NCI-H2107 treated with DMSO at 0.1 percent for 48 hours (cell line): ENCODE measurements around the gene HAPLN3.
"Not testable (repeated sequence)": the region's sequence is repeated elsewhere in the genome, so short reads cannot be mapped to it uniquely, and the experiment has no call there.

Experiments used
- DNase-seq: peaks from one replicate; lab custom pipeline; 2025; ENCODE audit not compliant: unreplicated experiment; lab: John Stamatoyannopoulos, UW

Gene HAPLN3, protein sequence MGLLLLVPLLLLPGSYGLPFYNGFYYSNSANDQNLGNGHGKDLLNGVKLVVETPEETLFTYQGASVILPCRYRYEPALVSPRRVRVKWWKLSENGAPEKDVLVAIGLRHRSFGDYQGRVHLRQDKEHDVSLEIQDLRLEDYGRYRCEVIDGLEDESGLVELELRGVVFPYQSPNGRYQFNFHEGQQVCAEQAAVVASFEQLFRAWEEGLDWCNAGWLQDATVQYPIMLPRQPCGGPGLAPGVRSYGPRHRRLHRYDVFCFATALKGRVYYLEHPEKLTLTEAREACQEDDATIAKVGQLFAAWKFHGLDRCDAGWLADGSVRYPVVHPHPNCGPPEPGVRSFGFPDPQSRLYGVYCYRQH

DNA sequence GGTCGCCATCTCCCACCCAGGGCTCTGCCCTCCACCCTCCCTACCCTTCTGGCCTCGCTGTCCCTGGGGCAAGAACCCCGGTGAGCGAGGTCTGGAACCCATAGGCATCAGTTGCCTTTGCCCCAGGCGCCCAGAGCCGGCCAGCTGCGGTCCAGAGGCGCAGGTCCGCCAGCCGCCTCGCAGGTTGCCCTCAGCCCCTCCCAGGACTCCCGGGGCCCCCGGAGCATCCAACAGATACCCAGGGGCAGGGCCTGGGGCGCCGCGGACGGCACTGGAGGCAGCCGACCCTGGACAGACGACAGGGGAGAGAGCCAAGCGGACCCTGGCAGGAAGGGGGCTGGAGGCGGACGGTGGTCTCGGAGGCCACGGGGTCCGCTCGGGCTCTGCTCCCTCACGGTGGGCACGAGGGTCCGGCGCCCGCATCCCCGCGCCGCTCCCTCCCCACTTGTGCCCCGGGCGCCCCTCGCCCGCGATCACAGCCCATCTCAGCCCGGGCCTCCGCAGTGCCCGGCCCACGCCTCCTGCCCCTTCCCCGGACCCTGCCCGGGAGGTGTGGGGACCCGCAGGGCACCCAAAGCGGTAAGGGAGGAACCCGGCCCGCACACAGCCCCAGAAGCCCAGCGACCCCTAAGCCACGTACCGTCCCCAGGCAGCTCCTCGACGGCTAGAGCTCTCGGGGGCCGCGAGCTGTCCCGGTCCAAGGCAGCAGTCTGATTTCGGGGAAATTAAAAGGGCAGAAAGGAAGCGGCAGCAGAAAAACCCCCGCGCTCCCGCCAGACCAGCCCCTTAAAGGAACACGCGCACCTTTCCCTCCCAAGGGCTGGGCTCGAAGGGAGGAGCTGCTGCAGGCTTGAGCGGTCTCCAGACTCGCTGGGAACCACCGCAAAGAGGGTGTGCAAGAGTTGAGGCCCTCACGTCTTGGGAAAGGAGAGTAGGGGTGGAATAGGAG lies at the start of gene HAPLN3:
HAPLN3 (minus strand) TSS at position 726 of the 949 bp plus-strand sequence. CDS start 8,246 bp downstream, outside the sequence.
- no peak for DNase-seq

DNA sequence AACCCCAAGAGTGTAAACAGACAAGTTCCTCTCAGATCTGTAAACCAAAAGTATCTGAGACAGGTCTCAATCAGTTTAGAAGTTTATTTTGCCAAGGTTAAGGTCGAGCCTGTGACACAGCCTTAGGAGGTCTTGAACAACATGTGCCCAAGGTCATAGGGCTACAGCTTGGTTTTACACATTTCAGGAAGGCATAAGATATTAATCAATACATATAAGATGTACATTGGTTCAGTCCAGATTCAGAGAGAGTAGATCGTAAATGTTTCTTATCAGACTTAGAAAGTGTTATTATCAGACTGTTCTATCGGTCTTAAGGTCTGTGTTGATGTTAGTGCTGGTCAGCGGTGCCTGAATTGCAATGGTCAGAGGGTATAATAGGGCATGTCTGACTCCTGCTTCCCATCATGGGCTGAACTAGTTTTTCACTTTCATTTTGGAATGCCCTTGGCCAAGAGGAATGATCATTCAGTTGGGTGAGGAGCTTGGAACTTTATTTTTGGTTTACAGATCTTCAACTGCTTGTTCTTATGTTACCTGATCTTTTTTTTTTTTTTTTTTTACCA lies 44.8 kb upstream of the HAPLN3 start:
- no peak for DNase-seq

DNA sequence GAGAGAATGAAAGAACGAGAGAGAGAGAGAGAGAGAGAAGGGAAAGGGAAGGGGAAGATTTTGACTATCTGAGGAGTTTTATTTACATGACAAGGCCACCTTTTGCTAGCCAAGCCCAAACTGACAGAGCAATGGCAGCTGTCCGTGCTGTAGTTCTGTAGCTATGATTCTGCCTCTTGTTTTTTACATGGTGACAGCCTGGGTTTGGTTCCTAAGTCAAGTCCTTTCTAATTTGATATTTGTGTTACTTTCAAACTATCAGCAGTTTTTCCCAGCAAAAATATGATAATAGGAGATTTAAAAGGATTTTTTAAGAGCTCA lies 44.1 kb upstream of the HAPLN3 start:
- no peak for DNase-seq

DNA sequence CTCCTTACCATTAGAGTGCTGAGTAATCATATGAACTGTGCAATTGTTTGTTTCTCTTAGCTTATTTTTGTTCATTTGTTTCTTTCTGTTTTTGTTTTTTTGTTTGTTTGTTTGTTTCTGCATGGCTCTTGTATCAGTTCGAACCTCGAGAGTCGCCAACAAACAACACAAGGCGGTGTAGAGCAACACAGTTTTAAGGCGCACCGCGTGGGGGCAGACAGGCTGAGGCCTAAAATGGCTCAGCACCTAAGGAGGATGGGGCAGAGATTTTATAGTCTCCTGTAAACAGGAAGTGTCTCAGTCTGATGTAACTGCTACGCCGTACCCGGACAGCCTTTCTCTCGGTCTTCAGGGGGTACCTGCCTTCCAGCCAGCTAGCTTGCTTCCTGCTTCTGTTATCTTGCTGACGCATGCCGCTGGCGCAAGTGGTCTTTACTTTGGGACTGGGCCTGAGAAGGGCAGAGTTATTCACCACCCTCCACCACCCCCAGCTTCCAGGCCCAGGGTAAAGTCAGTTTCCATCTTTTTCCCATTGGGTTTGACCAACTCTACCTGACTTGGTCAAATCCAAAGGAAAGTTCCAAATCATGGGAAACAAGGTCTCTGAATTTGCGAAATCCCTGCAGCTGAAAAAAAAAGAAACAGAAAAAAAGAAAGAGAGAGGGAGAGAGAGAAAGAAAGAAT lies 43.6 kb upstream of the HAPLN3 start:
- DNase-seq = no peak

DNA sequence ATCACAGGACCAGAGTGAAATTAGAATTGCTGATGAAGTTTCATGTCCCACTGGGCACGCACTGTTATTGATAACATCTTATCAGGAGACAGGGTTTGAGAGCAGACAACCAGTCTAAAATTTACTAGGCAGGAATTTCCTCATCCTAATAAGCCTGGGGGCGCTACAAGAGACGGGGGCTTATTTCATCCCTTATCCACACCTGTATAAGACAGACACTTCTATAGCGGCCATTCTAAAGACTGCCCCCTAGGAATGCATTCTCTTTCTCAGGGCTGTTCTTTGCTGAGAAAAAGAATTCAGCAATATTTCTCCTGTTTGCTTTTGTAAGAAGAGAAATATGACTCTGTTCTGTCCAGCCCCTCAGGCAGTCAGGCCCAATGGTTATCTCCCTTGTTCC lies 39.1 kb upstream of the HAPLN3 start:
- DNase-seq = not testable (repeated sequence)

DNA sequence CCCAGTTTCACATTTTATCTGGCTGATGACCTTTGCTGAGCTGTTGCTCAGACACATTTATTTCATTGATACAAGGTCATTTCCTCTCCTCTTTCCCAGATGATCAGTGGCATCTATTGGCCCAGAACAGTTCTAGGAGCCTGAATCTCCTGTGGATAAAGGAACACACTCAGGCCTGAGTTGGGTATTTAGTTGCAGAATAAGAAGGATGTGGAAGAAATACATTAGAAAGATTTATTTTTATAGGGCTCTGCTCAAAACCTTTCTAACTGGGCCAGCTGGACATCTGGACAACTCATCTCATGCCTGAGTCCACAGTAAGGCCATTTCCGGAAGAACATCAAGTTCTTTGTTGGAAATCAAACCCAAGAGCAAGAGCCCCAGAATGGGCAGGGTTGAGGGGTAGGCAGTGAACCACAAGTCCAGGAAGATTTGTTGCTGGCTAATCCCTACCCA lies 37.6 kb upstream of the HAPLN3 start:
- DNase-seq = no peak

DNA sequence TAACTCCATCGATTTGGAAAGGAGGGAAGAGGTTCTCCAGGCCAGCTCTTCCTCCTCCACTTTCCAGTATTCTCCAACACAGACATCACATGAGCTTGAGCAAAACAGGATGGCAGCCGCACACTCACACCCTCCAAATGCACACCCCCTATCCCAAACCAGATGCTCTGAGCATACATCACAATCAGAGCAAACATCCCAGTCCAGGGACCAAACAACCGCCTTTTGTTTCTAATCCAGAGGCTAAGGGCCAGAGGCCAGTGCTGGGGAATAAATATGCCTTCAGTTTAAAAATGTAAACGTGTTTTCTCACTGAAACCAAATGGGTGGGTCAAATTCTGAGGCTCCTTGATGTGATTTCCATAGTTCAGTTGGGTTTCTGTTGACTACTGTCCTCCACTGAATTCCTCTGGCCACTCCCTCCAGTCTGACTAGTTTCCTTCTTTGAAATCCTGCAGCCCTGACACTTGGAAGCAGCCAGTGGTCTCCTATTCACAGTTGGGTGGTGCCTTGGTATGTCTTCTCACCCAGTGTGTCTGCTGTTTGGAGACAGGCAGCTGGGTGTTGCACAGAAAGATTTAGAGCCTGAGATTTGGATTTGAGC lies 37.0 kb upstream of the HAPLN3 start:
- DNase-seq = no peak

DNA sequence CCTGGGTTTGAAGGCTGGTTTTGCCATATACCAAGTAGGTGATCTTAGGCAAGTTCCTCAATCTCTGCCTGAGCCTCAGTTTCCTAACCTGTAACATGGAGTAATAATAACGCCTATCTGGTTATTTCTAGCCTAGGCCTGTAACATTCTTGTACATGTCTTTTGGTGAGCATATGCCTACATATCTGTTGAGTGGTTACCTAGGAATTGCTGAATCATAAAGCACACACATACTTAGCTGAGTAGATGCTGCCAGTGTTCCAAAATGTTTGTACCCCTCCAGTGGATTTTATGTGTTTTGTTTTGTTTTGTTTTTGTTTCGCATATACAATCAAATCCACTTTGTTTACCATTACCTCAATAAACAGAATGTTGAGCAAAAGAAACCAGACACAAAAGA lies 35.2 kb upstream of the HAPLN3 start:
- no peak for DNase-seq

DNA sequence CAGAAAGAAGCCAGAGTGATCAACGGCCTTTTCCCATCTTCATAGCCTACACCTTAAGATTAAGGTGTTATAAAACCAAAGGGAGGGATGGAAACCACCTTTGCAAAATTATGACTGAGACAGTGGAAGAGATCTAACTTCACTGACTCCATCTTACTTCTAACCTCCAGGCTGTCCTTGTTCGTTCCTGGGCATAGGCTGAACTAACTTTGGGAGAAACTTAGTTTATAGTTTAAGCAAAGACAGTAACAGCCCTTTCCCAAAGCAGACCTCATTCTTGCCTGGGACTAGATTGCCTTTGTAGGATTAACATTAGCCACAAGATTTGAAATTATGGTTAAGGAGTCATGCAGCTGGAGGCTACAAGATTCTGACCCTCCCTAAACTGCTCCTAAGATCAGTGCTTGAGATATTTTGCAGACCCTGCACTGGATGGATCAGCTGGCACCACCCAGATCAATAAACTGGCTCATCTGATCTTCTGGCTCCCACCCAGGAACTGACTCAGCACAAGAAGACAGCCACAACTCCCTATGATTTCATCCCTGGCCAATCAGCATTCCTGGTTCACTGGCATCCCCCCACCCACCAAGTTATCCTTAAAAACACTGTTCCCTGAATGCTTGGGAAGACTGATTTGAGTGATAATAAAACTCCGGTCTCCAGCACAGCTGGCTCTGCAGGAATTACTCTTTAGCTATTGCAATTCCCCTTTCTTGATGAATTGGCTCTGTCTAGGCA lies 34.2 kb upstream of the HAPLN3 start:
- not testable (repeated sequence) for DNase-seq

DNA sequence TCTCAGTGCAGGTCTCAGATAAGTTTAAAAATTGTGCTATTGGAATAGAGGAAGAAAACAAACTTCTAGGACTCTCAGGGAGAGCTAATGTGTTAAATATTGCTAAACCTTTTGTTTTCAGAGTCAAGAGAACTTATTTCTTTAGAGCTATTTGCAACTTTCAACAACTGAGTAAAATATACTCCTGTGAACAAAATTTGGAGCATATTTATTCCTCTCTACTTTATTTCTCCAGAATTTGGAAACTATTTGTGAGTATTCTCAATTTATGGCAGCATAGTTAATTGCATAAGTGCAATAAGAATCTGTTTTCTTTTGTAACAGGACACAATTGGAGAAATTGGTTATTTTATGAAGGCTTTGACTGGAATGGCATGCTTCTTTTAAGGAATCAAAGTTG lies 32.8 kb upstream of the HAPLN3 start:
- DNase-seq = not testable (repeated sequence)

DNA sequence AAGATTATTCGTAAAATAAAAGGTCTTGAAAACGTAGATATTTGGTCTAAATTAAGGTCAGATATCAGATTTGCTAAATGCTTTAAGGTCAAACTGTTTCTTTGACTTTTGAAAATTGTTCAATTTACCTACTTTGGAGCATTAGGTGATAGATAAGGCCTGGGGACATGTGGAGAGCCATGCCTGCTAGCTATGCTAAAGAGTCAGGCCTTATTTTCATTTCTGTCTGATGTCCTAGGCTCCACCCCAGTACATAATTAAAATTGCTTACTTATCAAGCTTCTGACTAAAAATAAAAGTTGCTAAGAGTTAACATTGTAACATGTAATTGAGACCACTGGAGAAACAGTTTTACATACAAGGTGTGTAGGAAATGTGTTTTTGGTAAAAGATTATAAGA lies 30.3 kb upstream of the HAPLN3 start:
- not testable (repeated sequence) for DNase-seq

DNA sequence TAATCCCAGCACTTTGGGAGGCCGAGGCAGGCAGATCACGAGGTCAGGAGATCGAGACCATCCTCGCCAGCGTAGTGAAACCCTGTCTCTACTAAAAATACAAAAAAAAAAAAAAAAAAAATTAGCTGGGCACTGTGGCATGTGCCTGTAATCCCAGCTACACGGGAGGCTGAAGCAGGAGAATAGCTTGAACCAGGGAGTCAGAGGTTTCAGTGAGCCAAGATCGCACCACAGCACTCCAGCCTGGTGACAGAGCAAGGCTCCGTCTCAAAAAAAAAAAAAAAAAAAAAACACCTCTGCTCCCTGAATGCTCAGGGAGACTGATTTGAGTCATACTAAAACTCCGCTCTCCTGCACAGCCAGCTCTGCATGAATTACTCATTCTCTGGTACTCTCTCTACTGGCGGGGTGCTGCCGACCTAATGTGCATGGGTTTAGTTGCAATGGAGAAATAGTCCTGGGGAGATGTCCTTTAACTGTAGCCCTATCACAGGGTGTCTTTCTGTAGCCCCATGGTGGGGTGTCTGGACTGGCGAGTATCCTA lies 25.6 kb upstream of the HAPLN3 start:
- not testable (repeated sequence) for DNase-seq

DNA sequence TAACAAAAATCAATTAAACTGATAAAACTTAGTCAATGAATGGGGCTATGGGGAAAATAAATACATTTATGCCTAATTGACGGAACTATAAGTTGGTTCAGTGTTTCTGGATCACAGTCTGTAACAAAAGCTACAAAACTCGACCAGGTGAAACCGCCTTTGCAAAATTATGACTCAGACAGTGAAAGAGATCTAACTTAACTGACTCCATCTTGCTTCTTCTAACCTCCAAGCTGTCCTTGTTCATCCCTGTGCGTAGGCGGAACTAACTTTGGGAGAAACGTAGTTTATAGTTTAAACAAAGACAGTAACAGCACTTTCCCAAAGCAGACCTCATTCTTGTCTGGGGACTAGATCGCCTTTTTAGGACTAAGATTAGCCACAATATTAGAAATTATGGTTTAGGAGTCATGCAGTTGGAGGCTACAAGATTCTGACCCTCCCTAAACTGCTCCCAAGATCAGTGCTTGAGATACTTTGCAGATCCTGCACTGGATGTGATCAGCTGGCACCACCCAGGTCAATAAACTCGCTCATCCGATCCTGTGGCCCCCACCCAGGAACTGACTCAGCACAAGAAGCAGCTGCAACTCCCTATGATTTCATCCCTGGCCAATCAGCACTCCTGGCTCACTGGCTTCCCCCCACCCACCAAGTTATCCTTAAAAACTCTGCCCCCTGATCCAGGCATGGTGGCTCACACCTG lies 25.0 kb upstream of the HAPLN3 start:
- no peak for DNase-seq

DNA sequence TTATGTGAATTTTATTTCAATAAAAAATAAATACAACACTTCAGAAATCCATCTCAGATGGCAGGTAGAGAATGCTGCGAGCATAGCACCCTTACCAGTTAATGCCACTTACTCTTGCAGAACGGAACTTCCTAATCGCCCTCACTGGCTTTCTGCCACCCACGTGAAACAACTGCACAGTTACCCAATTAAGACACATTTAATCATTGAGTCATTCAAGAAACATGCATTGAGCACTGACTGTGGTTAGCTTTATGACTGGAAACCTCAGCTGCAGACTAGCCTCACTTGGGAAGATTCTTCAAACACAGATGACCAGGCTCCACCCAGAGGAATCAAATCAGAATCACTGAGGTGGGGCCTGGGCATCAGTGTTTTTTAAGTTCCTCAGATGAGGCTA lies 23.4 kb upstream of the HAPLN3 start:
- no peak for DNase-seq

DNA sequence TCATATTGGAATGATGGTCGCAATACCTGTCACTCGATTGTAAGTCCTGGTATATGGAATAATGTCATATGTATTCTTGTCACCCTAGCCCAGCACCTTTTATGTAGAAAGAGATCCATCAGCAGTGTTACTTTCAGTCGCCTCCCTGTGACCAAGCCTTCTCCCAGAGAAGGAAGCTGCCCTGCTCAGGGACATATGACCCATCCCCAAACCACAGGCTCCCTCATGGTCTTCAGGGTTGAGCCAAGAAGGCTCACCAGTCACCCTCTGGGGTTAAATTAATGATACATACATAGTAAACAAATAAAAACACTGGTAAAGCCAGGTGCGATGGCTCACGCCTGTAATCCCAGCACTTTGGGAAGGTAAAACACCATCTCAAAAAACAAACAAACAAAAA lies 22.4 kb upstream of the HAPLN3 start:
- DNase-seq = no peak

DNA sequence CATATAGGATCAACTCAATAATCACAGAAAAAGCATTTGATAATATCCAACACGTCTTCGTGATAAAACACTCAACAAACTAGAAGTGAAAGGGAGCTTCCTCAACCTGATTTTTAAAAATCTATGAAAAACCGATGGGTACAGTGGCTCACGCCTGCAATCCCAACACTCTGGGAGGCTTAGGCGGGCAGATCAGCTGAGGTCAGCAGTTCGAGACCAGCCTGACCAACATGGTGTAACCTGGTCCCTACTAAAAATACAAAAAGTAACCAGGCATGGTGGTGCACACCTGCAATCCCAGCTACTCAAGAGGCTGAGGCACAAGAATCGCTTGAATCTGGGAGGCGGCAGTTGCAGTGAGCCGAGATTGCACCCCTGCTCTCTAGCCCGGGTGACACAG lies 20.0 kb upstream of the HAPLN3 start:
- no peak for DNase-seq

DNA sequence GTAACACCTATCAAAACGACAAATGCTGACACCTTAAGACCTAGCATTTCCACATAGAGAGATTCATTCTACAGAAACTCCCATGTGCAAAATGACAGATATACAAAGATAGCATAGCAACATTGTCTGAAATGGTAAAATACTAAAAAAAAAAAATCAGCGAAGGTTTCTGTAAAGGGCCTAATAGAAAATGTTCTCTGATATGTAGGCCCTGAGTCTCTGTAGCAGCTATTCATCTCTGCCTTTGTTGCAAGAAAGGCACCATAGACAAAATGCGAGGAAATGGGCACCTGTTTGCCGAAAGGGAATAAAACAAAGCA lies 18.5 kb upstream of the HAPLN3 start:
- DNase-seq = no peak

DNA sequence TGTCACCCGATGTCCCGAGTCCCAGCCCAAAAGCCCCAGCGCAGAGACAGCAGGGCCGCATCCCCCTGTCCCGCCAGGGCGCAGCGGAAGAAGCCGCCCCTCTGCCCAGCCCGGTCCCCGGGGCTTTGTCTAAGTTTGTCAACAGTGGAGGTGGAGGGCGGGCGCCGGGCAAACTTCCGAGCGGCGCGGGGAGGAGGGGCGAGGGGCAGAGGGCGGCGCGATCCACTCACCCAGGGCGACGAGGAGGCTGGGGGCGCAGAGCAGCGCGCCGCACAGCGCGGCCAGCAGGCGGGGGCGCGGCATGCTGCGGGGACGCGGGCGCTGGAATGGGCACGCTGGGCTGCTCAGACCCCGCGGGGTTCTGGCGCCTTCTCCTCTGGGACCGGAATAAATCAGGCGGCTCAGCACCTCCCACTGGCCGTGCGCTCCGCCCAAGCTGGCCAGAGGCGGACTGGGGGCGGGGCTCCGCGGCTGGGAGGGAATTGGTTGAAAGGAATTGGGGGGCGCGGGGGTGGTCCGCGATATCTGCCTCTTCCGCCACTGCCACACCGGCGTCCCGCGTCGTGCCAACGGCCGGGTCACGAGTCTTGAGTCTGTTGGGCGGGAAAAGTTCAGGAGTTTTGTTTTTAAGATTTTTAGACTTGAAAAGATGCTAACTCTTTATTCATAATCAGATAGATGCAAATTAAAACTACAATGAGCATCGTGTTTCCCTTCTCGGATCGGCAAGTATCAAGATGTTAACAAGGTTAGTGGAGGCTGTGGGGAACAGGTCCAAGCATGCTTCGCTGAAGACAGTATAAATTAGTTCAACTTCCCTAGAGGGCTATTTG lies 17.9 kb upstream of the HAPLN3 start, which contains the start of gene MFGE8:
MFGE8 (minus strand) TSS at position 363 of the 833 bp plus-strand sequence; CDS start at position 303, 60 bp downstream.
- DNase-seq = no peak
